Osteoblast (primary cell): ENCODE data around the gene TRIM7. TPM values are rescaled to one million over a fixed set of nuclear protein-coding genes. Genes with fewer than 3 reads are reported as not detected.
"Not testable (repeated sequence)": the region's sequence is repeated elsewhere in the genome, so short reads cannot be mapped to it uniquely, and the experiment has no call there.

Source experiments
- DNase-seq: peaks from one replicate; pipeline ENCODE4 v3.0.0; 2011; ENCODE audit warnings: low spot score, mixed read lengths; ENCODE audit not compliant: insufficient read length; ENCODE audit errors: missing footprints
- H2AFZ ChIP-seq: 2 replicates; pipeline ENCODE4 v1.6.0; 2011; ENCODE audit warnings: mild to moderate bottlenecking, low read length
- H3K27ac ChIP-seq: 2 replicates; pipeline ENCODE4 v1.5.1; 2011; ENCODE audit warnings: mild to moderate bottlenecking, low read depth, low read length, moderate library complexity
- H3K27me3 ChIP-seq: 2 replicates; pipeline ENCODE4 v1.6.0; 2012; ENCODE audit warnings: mild to moderate bottlenecking, control low read depth, inconsistent platforms, low read length, moderate library complexity; ENCODE audit not compliant: insufficient read depth
- H3K36me3 ChIP-seq: 2 replicates; pipeline ENCODE4 v1.5.1; 2011; ENCODE audit warnings: mild to moderate bottlenecking, low read length, control low read depth, moderate library complexity; ENCODE audit not compliant: insufficient read depth
- H3K4me1 ChIP-seq: 2 replicates; pipeline ENCODE4 v1.5.1; 2011; ENCODE audit warnings: mild to moderate bottlenecking, low read length, control low read depth, moderate library complexity; ENCODE audit not compliant: insufficient read depth
- H3K4me2 ChIP-seq: 2 replicates; pipeline ENCODE4 v1.6.0; 2011; ENCODE audit warnings: mild to moderate bottlenecking, low read length; ENCODE audit not compliant: insufficient read depth
- H3K4me3 ChIP-seq: fragments of 200-600 bp; sonication (generic); 3 replicates; pipeline ENCODE4 v1.5.1; 2012; ENCODE audit warnings: mild to moderate bottlenecking, low read length, inconsistent platforms; ENCODE audit not compliant: insufficient read depth
- H3K79me2 ChIP-seq: 2 replicates; pipeline ENCODE4 v1.6.0; 2012; ENCODE audit warnings: mild to moderate bottlenecking, low read length, control low read depth, inconsistent platforms; ENCODE audit not compliant: insufficient read depth
- H3K9me3 ChIP-seq: 2 replicates; pipeline ENCODE4 v1.5.1; 2011; ENCODE audit warnings: low read depth, low read length, control low read depth
- H4K20me1 ChIP-seq: 2 replicates; pipeline ENCODE4 v1.6.0; 2012; ENCODE audit warnings: mild to moderate bottlenecking, low read length, control low read depth; ENCODE audit not compliant: insufficient read depth
- total RNA-seq: library from RNA; depleted of rRNA; stranded (reverse); fragments of >200 nt; gene quantifications from 2 replicates; pipeline ENCODE4 v1.2.3, GENCODE V29; 2012
- TF ChIP-seq, protein P1 (sequence below): IDR thresholded peaks from 2 replicates; pipeline ENCODE4 v1.5.1; 2011; ENCODE audit warnings: mild to moderate bottlenecking, low read depth, low read length, moderate library complexity; ENCODE audit errors: extremely low read depth

The TRIM7 gene
- total RNA-seq, 1 donor: 0.72 TPM

- no peak overlapping the region for H3K27ac ChIP-seq
- no peaks in the 10 kb centered on the region for H4K20me1 ChIP-seq
- no peak for DNase-seq
- no peak overlapping the region for H3K4me3 ChIP-seq
- no peak overlapping the region for H2AFZ ChIP-seq
- H3K4me1 ChIP-seq: no peaks in the 10 kb centered on the region
- no peak overlapping the region for H3K4me2 ChIP-seq
- H3K27me3 ChIP-seq: peaks cover 21% of the 10 kb centered on the region
- H3K79me2 ChIP-seq: no peaks in the 10 kb centered on the region
- no peaks in the 10 kb centered on the region for H3K9me3 ChIP-seq
- H3K36me3 ChIP-seq: no peaks in the 10 kb centered on the region
- TF ChIP-seq, protein P1, sequence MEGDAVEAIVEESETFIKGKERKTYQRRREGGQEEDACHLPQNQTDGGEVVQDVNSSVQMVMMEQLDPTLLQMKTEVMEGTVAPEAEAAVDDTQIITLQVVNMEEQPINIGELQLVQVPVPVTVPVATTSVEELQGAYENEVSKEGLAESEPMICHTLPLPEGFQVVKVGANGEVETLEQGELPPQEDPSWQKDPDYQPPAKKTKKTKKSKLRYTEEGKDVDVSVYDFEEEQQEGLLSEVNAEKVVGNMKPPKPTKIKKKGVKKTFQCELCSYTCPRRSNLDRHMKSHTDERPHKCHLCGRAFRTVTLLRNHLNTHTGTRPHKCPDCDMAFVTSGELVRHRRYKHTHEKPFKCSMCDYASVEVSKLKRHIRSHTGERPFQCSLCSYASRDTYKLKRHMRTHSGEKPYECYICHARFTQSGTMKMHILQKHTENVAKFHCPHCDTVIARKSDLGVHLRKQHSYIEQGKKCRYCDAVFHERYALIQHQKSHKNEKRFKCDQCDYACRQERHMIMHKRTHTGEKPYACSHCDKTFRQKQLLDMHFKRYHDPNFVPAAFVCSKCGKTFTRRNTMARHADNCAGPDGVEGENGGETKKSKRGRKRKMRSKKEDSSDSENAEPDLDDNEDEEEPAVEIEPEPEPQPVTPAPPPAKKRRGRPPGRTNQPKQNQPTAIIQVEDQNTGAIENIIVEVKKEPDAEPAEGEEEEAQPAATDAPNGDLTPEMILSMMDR: no peak
Observed at GRCh38 chr5:181152406-181152805, 52.6 kb downstream of the TRIM7 start.

DNA sequence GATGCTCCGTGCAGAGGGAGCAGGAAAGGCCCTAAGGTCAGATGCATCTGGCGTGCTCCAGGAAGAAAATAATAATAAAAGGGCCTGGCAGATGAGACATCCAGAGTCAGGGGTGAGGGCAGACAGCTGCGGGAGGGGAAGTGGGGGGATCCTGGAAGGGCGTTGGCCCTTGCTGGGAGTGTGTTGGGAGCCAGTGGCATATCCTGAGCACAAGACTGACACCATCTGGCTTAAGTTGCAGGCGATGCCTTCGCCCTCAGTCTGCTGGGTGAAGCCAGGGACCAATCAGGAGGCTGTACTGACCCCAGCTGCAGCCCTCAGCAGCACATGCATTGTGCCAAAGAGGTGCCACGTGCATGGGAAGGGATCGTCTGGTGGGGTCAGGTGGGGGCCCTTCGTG, 53.9 kb downstream of the TRIM7 start:
- H2AFZ ChIP-seq: no peak overlapping the region
- H3K4me3 ChIP-seq: no peak overlapping the region
- H4K20me1 ChIP-seq: no peaks in the 10 kb centered on the region
- H3K4me2 ChIP-seq: no peak overlapping the region
- peaks cover 9% of the 10 kb centered on the region for H3K27me3 ChIP-seq
- no peaks in the 10 kb centered on the region for H3K79me2 ChIP-seq
- TF ChIP-seq, protein P1: no peak
- H3K4me1 ChIP-seq: no peaks in the 10 kb centered on the region
- no peaks in the 10 kb centered on the region for H3K36me3 ChIP-seq
- no peaks in the 10 kb centered on the region for H3K9me3 ChIP-seq
- DNase-seq: no peak
- H3K27ac ChIP-seq: no peak overlapping the region

- Histone ChIP-seq H3K4me1 (no peaks in the 10 kb centered on the region), H3K27me3 (peaks cover 9% of the 10 kb centered on the region), H3K4me3 (no peak overlapping the region), H4K20me1 (no peaks in the 10 kb centered on the region), H3K9me3 (no peaks in the 10 kb centered on the region), H3K36me3 (no peaks in the 10 kb centered on the region), H3K27ac (no peak overlapping the region), H3K79me2 (no peaks in the 10 kb centered on the region), H3K4me2 (no peak overlapping the region), H2AFZ (no peak overlapping the region)
- TF ChIP-seq, protein P1: no peak
- no peak for DNase-seq
Observed at GRCh38 chr5:181149806-181150733, 54.9 kb downstream of the TRIM7 start.

DNA sequence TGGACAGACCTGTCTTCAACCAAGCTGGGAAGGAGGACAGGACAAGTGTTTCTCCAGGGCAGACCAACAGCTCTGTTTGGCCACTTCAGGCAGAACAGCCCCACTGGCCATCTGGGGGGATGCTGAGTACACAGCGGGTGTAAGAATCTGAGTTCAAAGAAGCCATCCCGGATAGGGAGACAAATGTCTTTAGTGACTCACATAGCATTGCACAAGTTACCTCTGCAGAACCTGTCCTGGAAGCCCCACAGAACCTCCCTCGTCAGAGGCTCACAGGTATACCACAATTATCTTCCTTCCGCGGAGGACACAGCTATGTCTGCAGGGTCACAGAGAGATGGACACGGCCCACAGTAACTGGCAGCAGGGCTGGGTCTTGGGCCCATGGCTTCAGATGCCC, 55.6 kb downstream of the TRIM7 start:
- Histone ChIP-seq H3K9me3 (no peaks in the 10 kb centered on the region), H2AFZ (no peak overlapping the region), H3K27ac (no peak overlapping the region), H3K4me3 (no peak overlapping the region), H4K20me1 (no peaks in the 10 kb centered on the region), H3K27me3 (peaks cover 9% of the 10 kb centered on the region), H3K4me1 (no peaks in the 10 kb centered on the region), H3K36me3 (no peaks in the 10 kb centered on the region), H3K4me2 (no peak overlapping the region), H3K79me2 (no peaks in the 10 kb centered on the region)
- TF ChIP-seq, protein P1: no peak
- DNase-seq: no peak

- H3K4me2 ChIP-seq, H3K27ac ChIP-seq, DNase-seq, H2AFZ ChIP-seq, H3K4me3 ChIP-seq, H3K9me3 ChIP-seq, H3K4me1 ChIP-seq, H3K36me3 ChIP-seq, H3K79me2 ChIP-seq, H4K20me1 ChIP-seq: not testable (repeated sequence)
- peaks cover 13% of the 10 kb centered on the region for H3K27me3 ChIP-seq
Observed at GRCh38 chr5:181146927-181147636, 57.9 kb downstream of the TRIM7 start, which contains the start of gene OR2V2. Gene OR2V2 (plus strand): TSS chr5:181147586. CDS start chr5:181154943, 7,357 bp downstream.
